ENCODE measurements around the gene SCAF4.

- TF ChIP-seq POLR2A (IDR thresholded peaks at IDR 0.05; ENCODE audit: low read depth, low read length) = no peak
- TF ChIP-seq TAF1 (IDR thresholded peaks at IDR 0.05; ENCODE audit: low read depth, low read length) = no peak
- no peak for TF ChIP-seq POLR2AphosphoS5 (IDR thresholded peaks at IDR 0.05; ENCODE audit: low read depth, low read length)
- TF ChIP-seq SPI1 (IDR thresholded peaks at IDR 0.05; ENCODE audit: low read depth, low read length) = no peak
These were observed 12.4 kb upstream of the SCAF4 start for GRCh38 chr21:31744182-31744800.
